ENCODE data around the gene GDF9. TPM values are rescaled to one million over a fixed set of nuclear protein-coding genes. Genes with fewer than 3 reads are reported as not detected.

Gene GDF9
- total RNA-seq, 2 experiments from 2014 or later = 0.66 to 2.2 TPM

DNA sequence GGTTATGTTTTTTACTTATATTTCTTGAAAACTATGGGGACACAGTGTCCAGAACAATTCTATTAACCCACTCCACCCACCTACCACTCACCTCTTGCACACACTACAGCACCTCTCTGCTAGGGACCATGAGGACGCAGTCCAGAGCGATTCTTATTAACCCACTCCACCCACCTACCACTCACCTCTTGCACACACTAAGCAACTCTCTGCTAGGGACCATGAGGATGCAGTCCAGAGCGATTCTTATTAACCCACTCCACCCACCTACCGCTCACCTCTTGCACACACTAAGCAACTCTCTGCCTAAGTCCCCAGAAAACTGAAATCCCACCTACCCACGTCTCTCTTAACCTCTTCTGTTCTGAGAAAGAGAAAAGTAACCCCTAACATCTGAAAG is 33.7 kb downstream of the GDF9 start:
- intact Hi-C loops (cut with micrococcal nuclease; ENCODE audit: unreplicated experiment) = loop anchor here (5.0 to 10.0 kb wide), 2 partner anchors 50 to 462 kb away; no protein-coding TSS in a partner anchor
- Histone ChIP-seq H3K4me2 (ENCODE audit: low read length) (no peak overlapping the region), H3K9me2 (ENCODE audit: insufficient read depth, low read length) (no peaks in the 10 kb centered on the region), H2AFZ (ENCODE audit: low read length) (no peak overlapping the region), H4K20me1 (ENCODE audit: insufficient read depth, low read length) (no peaks in the 10 kb centered on the region), H3K27ac (ENCODE audit: low read depth, low read length, poor library complexity, severe bottlenecking) (no peak overlapping the region), H3K79me2 (ENCODE audit: insufficient read depth, low read depth, low read length) (no peaks in the 10 kb centered on the region), H3K36me3 (ENCODE audit: insufficient read depth, low read length) (no peaks in the 10 kb centered on the region), H3K4me1 (ENCODE audit: insufficient read depth, low read length, poor library complexity, severe bottlenecking) (peaks cover 5% of the 10 kb centered on the region), H3K9me3 (ENCODE audit: low read length) (no peaks in the 10 kb centered on the region), H3K4me3 (ENCODE audit: low read depth, low read length, poor library complexity, severe bottlenecking) (no peak overlapping the region)
- TF ChIP-seq, protein P1, sequence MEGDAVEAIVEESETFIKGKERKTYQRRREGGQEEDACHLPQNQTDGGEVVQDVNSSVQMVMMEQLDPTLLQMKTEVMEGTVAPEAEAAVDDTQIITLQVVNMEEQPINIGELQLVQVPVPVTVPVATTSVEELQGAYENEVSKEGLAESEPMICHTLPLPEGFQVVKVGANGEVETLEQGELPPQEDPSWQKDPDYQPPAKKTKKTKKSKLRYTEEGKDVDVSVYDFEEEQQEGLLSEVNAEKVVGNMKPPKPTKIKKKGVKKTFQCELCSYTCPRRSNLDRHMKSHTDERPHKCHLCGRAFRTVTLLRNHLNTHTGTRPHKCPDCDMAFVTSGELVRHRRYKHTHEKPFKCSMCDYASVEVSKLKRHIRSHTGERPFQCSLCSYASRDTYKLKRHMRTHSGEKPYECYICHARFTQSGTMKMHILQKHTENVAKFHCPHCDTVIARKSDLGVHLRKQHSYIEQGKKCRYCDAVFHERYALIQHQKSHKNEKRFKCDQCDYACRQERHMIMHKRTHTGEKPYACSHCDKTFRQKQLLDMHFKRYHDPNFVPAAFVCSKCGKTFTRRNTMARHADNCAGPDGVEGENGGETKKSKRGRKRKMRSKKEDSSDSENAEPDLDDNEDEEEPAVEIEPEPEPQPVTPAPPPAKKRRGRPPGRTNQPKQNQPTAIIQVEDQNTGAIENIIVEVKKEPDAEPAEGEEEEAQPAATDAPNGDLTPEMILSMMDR (conservative IDR thresholded peaks at IDR 0.05; ENCODE audit: low read length) = no peak
- TF ChIP-seq EZH2phosphoT487 (IDR thresholded peaks at IDR 0.05; ENCODE audit: borderline replicate concordance, low read depth, low read length) = no peak
- DNase-seq (ENCODE audit: low spot score) = no peak
- ChIA-PET CTCF (ENCODE audit: unreplicated experiment) (interaction anchor here (1.4 kb wide), 1 partner anchor 12 kb away, joined by 4 read pairs; no protein-coding TSS in a partner anchor), POLR2A (interaction anchor here (0.7 kb wide), 2 partner anchors 319 to 572 kb away, joined by 3 read pairs; no protein-coding TSS in a partner anchor)
- BruUV-seq (replicated peaks) = no TSS peak

DNA sequence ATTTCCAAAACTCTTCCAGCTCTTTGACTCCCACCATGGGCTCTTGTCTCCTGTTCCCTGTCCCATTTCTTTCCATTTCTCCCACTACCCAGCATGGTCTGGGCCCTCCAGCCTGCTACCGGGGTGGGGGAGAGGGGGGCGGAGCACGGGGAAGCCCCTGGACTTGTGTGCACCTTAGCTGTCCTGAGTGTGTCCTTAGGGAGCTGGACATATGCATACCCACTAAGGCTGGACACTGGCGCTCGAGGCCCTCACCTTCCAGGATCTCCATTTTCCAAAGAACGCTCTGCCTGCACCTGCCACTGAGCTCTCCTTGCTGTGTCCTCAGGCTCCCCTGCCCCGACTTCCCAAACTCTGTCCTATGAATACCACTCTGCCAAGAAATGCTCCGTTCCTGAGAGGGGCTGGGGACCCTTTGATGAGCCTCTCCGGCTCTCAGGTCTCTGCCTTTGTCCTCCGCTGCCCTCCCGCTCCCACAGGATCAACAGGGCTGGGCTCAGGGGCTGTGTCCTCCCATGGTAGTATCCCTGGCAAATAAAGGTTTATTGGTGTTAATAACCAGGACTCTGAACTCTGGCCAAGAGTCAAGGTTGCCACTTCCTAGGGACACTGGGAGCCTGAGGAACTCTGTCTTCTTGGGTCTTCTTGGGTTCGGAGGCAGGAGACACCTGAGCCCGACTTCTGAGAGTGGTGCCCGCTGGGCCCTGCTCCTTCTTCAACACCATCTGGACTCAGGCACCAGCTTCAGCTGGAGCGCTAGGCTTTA is 35.0 kb downstream of the GDF9 start:
- H3K9me2 ChIP-seq (ENCODE audit: insufficient read depth, low read length) = no peaks in the 10 kb centered on the region
- no peak for DNase-seq (ENCODE audit: low spot score)
- H3K36me3 ChIP-seq (ENCODE audit: insufficient read depth, low read length) = no peaks in the 10 kb centered on the region
- TF ChIP-seq, protein P1 (conservative IDR thresholded peaks at IDR 0.05; ENCODE audit: low read length) = no peak
- TF ChIP-seq EZH2phosphoT487 (IDR thresholded peaks at IDR 0.05; ENCODE audit: borderline replicate concordance, low read depth, low read length) = no peak
- no TSS peak for BruUV-seq (replicated peaks)
- POLR2A ChIA-PET = interaction anchor here (0.8 kb wide), 1 partner anchor 11 kb away, joined by 3 read pairs; no protein-coding TSS in a partner anchor
- no peak overlapping the region for H3K27ac ChIP-seq (ENCODE audit: low read depth, low read length, poor library complexity, severe bottlenecking)
- H4K20me1 ChIP-seq (ENCODE audit: insufficient read depth, low read length) = no peaks in the 10 kb centered on the region
- peak overlapping the region; percentile 60; the same call in 1 of the 2 replicates for H3K4me2 ChIP-seq (ENCODE audit: low read length)
- intact Hi-C loops (cut with micrococcal nuclease; ENCODE audit: unreplicated experiment) = loop anchor here (5.0 to 10.0 kb wide), 2 partner anchors 51 to 464 kb away; no protein-coding TSS in a partner anchor
- peaks cover 5% of the 10 kb centered on the region for H3K4me1 ChIP-seq (ENCODE audit: insufficient read depth, low read length, poor library complexity, severe bottlenecking)
- CTCF ChIA-PET (ENCODE audit: unreplicated experiment) = interaction anchor here (1.4 kb wide), 1 partner anchor 11 kb away, joined by 4 read pairs; no protein-coding TSS in a partner anchor
- no peak overlapping the region for H2AFZ ChIP-seq (ENCODE audit: low read length)
- no peaks in the 10 kb centered on the region for H3K9me3 ChIP-seq (ENCODE audit: low read length)
- H3K4me3 ChIP-seq (ENCODE audit: low read depth, low read length, poor library complexity, severe bottlenecking) = peak overlapping the region; percentile 63
- H3K79me2 ChIP-seq (ENCODE audit: insufficient read depth, low read depth, low read length) = no peaks in the 10 kb centered on the region

All from OCI-LY7 (cell line).